Stimulated activated CD4-positive, alpha-beta T cell treated with anti-CD3 and anti-CD28 coated beads, Interleukin-4, amount 100 ng/mL, for 1 hour (primary cell): ENCODE measurements around the gene MIAT.
"Not testable (repeated sequence)": the region's sequence is repeated elsewhere in the genome, so short reads cannot be mapped to it uniquely, and the experiment has no call there.

Source experiments
- DNase-seq: peaks from one replicate; pipeline ENCODE4 v3.0.0-alpha.2; 2020

Gene MIAT

DNA sequence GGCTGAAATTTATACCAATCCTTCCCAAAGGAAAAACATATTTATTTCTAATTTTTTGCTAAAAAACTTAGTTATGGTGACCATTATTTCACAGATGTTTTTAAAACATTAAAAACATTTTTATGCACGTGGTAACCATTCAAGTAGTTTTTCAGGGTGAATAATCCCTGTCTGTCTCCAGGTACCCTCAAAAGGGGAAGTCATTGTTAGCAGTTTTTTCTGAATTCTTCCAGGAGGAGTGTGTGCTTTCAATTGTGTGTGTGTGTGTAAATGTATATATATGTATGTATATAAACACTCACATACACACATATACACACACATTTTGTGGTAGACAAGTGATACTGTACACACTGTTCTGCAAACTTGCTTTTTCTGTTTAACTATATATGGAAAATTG, 43.9 kb downstream of the MIAT start:
- no peak for DNase-seq

DNA sequence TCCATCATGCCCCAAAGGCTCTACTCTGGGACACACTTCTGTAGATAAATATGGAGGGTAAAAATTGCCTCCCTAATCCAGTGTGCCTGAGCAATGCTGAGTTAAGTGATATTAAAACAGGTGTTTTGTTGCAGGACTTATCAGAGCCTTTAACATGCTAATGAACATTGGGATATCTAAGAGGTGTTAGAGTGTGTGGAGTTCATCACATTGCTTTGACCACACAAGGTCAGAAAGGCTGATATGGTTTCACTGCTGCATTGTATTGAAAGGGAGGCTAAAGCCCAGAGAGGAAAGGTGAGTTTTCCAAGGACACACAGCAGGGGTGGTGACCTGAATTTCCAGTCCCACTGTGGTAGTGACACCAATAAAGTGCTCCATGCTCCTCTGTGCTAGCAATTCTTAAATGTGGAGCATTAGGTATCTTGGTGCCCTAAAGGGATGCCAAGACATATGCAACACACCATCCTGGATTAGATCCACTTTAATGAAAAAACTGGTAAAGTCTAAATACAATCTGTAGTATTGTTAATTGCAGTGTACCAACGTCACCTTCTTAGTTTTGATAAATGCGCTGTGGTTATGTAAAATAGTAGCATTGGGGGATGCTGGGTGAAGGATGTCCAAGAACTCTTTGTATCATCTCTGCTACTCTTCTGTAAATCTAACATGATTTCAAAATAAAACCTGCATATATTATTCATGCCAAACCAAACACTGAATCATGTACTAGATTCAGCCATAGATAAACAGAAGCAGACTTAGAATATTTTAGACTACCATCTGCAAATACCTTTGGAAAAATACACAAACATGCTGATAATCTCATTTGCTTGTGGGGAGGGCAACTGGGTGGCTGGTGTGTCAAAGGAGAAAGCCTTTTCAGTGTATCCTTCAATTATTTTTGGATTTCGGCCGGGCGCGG, 45.8 kb downstream of the MIAT start:
- no peak for DNase-seq

DNA sequence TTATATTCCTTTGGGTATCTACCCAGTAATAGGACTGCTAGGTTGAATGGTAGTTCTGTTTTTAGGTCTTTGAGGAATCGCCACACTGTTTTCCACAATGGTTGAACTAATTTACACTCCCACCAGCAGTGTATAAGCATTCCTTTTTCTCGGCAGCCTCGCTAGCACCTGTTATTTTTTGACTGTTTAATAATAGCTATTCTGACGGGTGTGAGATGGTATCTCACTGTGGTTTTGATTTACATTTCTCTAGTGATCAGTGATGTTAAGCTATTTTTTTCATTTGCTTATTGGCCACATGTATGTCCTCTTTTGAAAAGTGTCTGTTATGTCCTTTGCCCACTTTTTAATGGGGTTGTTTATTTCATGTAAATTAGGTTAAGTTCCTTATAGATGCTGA, 48.0 kb downstream of the MIAT start:
- DNase-seq = not testable (repeated sequence)

DNA sequence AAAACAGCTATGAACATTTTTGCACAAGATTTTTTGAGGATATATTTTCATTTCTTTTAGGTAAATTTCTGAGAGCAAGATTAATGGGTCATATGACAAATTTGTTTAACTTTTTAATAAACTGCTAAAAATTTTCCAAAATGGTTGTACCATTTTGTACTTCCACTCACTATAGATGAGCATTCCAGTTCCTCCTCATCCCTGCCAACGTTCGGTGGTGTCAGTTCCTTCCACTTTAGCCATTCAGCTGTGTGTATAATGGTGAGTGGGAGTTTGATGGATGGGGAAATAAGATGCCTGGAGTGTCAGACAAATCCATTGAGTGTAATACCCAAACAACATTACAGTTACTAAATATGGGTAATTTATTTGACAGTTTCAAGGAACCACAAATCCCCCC, 49.7 kb downstream of the MIAT start:
- DNase-seq = no peak

DNA sequence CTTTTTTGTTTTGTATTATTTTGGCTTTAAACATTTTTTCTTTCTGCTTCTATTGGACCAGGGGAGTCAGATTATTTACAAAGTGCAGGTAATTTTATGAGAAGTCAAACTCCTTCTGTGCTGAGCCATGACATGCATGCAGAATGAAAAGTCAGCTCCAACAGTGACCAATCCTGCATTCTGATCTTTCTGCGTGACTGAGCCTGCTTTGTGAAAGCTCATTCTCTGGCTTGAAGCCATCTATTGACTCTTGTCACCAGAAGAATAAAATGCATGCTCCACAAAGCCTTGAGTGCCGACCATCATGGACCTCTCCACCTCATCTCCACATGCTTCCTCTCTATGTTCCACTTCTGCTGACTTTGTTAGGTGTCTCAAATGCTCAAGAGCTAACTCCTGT, 50.2 kb downstream of the MIAT start:
- DNase-seq = no peak

DNA sequence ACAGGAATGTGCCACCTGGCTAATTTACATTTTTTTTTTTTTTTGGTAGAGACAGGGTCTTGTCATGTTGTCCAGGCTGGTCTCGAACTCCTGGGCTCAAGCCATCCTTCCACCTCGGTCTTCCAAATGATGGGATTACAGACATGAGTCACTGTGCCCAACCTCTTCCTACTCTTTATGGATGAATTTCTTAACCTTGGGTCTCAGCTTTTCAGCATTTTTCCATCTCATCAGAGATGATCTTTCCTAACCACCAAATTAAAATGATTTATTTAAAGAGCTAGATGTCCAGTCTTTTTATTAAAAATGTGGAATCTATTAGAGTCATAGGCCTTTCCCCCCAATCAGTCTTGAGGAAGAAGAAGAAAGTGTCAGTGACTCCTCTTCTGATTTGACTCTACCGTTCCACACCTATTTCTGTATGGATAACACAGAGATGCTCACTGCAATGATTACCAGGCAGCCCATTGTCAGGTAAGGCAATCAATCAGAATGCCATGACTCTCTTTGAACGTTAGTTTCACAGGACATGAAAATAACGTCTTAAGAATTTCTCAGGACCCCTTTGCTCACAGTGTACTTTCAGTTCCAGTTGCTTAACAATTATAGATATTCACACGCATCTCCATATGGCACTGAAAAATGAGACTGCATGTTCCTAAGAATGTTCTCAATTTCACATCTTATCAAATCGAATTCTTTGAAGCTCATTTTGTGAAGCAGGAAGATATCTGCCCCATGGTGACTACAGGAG, 51.0 kb downstream of the MIAT start:
- DNase-seq = no peak

DNA sequence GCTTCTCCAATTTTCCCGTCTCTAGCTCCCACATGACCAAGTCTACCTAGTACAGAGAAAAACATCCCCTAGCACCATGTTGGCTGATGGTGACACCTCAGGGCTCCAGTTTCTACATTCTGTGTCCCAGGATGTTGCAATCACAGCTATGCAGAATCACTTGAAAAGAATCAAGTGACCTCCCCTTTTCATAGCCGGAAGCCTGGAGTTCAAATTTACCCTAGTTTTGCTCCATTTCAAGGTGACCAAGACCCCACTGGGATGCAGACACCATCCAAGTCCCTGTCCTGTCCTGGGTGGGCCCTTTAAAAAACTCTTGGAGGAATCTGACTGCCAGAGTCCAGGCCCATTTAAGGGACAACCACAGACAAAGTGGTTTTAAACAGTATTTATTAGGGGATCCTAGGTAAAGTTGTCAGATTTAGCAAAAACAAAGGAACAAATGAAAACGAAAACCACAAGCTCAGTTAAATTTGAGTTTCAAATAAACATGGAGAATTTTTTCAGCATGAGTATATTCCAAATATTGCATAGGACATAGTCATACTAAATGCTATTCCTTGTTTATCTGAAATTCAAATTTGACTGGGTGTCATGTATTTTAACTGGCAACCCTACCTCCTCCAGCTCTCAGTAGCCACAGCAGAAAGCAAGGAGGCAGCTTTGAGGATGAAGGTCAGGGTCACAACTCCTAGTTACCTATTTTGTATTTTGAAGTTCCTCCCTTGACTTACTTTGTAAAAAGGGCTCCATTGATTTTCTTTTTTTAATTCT, 52.4 kb downstream of the MIAT start:
- no peak for DNase-seq

DNA sequence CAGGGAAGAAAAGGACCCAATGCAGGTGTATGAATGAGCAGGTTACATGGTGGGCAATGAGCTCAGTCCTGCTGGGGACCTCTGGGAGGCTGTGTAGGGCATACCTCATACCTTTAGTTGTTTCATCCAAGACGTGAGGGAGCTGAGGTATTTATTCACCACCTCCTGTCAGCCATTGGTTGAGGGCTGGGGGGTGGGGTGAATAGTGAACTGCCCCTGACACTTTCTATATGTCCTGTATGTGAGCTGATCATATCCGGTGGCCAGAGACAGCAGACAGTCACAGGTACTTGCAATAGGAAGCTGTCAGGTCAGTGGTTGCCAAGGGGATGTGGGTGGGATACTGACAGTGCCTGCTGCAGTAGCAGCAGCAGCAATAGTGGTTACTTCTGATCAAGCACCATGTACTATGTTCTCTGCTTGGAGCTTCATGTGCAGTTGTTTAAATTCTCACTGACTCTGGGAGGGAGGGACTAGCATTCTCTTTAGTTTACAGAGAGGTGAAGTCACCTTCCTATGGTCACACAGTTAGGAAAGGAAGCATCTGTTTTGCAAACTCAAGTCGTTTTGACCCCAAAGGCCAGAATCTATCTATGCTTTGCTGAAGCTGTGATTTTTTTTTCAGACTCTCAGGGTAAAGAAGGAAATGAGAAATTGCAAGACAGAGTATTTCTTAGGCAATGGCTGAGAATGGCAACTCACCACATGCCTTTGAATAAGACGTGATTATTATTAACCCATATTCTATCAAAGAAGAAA, 54.0 kb downstream of the MIAT start:
- no peak for DNase-seq

DNA sequence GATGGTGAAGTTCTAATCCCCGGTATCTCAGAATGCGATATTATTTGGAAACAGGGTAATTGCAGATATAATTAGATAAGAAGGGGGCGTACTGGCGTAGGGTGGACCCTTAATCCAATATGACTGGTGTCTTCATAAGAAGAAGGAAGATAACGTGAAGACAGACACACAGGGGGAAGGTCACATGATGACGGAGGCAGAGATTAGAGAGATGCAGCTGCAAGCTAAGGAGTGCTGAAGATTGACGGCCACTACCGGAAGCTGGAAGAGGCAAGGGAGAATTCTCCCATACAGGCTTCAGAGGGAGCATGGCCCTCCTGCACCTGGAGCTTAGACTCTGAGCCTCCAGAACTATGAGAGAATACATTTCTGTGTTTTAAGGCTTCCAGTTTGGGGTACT, 54.8 kb downstream of the MIAT start:
- DNase-seq = no peak

DNA sequence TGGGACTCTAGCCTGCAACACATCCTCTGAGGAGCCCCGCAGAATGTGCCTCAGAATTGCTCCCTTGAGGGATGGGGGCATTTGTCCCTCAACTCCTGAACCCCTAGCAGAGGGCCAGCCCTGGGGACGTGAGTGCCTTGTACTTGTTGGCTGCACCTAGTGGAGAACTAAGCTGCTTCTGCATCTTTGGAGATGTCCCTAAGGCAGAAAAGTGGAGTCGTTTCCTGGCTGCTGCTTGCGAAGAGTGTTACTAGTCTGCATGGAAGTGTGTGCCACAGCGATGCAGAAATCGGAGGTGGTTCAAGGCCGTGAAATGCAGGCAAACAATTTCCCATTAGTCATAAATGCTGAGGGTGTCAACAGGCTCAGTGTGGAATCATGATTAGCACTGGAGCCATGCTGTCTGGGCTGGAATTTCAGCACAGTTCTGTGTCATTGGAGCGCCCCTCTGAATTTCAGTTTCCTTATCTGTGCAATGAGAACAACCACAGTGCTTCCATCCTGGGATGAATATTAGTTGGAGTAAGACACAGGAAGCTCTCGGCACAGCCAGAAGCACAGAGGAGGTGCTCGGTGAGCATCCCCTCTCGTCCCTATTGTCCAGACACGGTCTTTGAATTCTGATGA, 56.5 kb downstream of the MIAT start:
- DNase-seq = no peak

DNA sequence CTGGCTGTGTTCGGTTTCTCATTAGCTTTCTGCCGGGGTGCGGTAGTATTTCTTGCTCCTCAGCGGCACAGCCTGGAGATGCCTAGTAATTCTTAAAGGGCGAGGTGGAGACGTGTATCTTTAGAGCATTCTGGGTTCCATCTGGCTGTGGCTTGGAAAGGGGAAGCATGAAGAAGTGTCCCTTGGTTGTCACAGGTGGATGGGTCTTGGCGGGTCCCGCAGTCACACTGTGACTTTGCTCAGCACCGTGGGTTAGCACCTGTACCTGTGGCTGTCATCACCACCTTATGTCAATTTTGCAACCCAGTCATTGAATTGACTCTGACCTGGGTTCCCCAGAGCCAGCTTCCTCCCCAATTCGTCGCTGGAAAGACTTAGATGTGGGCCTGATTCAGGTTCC, 57.6 kb downstream of the MIAT start:
- no peak for DNase-seq

DNA sequence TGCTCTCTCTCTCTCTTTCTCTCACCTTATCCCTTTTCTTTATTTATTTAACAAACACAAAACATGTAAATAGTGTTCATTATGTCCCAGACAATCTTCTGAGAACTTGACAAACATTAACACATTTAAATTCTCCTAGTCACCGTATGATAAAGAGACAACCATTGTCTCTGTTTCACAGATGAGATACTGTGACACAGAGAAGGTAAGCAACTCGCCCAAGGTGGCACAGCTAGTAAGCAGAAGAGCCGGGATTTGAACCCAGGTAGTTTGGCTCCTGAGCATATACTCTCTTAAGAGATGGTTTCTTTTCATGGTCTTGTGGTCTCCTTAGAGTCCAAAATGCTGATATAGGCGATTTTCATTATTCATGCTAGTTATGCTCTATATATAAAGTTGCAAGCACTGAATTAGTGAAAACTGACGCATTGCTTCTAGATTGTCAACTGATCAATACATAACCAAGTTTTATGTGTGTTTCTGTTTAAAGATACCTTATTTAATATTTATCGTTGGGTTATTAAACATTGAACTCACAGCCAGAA, 58.1 kb downstream of the MIAT start:
- DNase-seq = no peak

DNA sequence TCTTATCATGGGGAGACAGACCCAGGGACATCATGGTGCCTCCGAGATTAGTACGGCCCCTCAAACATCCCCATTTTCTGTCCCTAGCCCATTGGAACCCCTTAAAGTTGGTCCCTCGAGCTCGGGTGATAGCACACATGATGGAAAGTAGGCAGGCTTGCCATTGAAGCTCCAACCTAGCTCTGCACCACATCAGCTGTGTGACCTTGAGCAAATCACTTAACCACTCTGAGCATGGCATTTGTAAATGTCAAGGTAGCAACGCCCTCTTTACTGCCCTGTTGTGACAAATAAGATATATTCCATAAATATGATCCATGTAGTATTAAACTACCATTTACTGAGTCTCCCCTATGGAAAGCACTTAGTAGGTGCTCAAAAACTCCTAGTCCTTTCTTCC, 61.1 kb downstream of the MIAT start:
- no peak for DNase-seq

DNA sequence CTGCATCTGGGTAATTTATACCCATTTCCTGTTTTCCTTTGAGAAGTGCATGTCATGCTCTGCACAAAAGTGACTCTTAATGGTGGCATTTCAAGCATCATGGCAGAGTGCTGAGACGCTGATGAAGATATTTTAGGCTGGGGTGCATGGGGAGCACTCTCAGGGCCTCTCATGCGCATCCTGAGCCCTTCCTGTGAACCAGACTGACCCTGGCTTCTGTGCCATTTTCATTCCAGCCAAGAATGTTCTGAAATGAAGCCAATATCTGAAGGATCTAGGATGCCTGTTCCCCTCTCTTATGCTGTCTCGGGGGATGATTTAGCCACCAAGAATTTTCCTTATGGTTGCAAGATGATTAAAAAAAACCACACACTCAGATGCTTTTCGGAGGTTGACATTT, 61.5 kb downstream of the MIAT start:
- no peak for DNase-seq

DNA sequence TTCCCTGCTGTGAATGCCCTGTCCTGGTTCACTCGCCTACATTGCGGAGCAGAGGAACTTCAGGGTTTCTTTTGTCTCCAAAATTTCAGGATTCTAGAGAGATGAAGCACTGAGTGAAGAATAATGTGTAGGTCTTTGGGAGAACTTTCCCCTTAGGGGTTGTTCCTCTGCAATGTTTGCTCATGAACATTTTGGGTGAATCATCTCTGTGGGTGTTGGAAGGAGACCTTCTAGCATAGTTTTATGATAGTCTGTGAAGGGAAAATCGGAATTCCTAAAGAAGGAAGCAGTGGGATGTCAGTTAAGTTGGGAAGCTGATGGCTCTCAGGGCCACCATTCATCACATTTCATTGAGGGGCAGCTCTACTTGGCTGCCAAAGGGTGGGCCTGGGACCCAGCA, 64.8 kb downstream of the MIAT start:
- DNase-seq = no peak

DNA sequence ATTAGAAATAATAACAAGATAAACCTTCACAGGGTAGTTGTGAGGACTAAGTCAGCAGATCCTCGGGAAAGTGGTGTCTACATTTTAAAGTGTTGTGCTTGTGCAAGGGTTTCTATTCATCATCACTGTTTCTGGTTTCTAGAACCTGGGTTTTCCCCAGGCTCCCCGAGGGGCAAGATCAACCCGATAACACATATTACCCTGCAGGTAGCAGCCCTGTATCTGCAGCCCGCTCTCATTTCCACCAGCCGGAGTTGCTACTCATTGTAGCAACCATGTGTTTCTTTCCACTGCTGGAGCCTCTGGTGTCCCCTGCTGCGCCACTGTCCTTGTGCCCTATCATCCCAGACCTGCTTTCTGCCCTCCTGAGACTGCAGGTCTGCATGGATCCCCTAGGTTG, 67.0 kb downstream of the MIAT start:
- DNase-seq = no peak

DNA sequence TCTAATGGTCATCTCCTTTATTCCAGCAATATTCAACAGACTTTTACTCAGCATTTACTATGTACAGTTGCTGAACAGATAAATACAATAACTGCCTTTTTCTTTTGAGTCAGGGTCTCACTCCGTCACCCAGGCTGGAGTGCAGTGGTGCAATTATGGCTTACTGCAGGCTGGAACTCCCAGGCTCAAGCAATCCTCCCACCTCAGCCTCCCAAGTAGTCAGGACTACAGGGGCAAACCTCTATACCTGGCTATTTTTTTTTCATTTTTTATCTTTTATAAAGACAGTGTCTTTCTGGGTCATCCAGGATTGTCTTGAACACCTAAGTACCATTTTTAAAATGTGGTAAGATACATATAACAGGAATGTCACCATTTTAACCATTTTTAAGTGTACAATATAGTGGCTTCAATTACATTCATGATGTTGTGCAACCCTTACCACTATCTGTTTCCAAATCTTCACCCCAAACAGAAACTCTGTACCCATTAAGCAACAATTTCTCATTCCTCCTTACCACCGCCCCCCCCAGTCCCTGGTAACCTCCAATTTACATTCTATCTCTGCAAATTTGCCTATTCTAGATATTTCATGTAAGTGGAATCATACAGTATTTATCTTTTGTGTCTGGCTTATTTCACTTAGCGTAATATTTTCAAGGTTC, 67.8 kb downstream of the MIAT start:
- DNase-seq = no peak
